ENCODE results near the gene BRIX1.

The BRIX1 gene, protein sequence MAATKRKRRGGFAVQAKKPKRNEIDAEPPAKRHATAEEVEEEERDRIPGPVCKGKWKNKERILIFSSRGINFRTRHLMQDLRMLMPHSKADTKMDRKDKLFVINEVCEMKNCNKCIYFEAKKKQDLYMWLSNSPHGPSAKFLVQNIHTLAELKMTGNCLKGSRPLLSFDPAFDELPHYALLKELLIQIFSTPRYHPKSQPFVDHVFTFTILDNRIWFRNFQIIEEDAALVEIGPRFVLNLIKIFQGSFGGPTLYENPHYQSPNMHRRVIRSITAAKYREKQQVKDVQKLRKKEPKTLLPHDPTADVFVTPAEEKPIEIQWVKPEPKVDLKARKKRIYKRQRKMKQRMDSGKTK

DNA sequence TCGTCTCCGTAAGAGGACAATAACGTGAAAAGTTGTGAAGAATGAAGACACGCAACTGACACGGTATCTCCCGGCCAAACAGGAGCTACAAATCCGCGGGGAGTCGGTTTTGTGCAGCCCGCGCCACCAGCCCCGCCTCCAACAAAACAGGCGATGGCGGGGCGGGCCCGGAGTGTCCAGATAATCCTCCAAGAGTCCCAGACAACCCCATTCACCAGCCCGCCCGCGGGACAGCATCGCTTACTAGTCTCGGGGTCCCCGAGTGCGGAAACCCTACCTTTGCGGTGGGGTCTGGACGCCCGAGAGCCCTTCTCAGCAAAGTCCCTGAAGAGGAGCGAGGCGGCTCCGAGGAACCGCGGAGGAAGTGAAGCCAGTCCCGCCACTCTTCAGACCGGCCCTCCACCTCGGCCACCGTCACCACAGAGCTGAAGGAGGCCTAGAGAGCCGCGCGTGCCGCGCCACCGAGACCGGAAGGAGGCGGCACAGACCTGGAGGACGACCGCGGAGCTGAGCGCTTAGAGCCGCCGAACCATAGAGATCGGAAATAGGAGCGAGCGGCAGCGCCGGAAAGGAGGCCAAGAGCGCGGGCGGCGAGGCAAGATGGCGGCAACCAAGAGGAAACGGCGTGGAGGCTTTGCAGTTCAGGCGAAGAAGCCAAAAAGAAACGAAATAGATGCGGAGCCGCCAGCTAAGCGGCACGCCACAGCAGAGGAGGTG, at the start of gene BRIX1, which contains the start of gene RAD1:
Gene BRIX1 (plus strand): TSS at position 573 of the 717 bp plus-strand sequence. CDS start 28 bp downstream, at position 601.
Gene RAD1 (minus strand): TSS at position 366 of the 717 bp plus-strand sequence. CDS start 612 bp downstream, outside the sequence.
- DNase-seq (ENCODE audit: low read depth in 2 of 2) = peak; percentile 92 to 93

DNA sequence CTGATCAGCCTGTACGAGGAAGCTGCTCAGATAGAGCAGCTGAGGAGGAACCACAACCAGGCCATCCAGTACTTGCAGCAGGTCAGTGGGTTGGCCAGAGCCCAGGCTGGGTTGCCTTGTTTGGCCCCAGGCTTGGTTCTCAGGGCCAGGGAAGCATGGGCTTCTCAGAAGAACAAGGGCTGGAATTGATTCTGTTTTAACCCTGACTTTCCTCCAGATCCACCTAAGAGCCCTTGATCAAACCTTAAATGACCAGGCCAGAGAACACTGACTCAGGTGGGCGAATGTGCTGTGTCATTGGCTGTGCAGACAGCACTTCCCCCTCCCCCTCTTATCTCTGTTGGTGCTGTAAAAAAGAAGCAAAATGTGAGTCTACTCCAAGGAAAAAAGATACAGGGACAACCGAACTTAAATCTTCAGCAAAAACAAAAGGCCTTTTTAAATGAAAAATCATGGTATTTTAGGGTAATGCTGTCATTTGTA, 48.5 kb upstream of the BRIX1 start:
- DNase-seq (ENCODE audit: low read depth in 2 of 2) = no peak

DNA sequence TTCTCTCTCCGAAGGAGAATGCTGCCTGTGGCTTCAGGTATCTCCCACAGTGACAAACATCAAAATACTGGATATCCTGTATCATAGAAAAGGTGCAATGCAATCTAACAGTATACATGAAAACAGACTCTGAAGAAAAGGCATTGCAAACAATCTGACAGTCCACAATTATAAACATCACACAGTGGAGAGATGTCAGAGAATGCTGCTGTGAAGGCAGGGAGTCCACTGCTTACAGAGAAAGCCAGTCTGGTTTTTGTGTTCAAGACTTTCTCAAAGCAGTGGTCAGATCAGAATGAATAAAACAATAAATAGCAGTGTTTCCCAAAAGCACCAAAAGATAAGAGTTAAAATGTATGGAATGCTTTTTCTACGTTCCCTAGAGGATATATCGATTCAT, 47.9 kb upstream of the BRIX1 start:
- DNase-seq (ENCODE audit: low read depth in 2 of 2) = no peak

DNA sequence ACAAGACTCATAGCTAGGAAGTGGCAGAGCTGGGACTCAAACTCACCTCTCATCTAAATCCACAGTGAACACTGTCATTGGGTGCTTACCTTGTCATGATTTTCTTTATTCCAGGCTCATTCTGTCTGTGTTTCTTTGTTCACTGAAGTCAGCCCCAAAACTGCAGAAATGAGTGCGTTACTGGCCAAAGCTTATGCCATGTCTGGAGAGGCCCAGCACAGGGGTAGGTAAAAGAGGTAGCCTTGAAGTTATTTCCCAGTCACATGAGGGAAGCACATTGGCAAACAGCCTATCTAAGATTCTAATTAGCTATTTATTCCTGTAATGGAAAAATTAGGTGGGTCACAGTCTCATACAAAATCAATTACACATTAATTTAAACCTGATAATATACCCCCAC, 46.7 kb upstream of the BRIX1 start:
- no peak for DNase-seq (ENCODE audit: low read depth in 2 of 2)

DNA sequence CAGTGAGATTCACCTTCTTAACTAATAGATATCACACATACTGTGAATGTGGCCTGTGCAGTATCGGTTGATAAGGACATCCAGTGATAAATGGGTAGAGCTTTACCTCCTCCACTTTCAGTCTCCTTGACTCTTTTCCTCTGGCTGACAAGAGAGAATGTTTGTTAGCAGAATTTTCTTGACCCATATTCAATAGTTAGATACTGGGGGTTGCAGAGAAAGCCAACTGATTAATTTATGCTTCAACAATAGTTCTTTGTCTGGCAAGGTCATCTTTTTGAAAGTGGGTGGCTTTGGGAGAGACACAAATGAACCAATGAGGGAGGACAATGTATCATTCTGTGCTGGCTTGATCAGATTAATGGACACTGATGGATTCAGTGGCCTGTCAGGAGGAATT, 46.3 kb upstream of the BRIX1 start:
- DNase-seq (ENCODE audit: low read depth in 2 of 2) = no peak

DNA sequence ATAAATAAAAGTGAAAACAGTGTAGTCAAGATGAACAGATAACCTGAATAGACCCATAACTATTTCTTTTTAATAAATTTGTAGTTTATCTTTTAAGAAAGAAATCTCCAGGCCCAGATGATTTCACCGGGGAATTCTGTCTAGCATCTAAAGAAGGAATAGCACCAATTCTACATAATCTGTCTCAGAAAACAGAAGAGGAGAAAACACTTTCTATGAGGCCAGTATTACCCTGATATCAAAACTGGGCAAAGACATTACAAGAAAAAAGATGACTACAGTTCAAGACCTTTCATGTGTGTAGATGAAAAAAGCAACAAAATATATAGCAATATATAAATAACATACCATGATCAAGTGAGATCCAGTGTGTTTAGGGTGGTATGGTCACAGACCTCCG, 45.1 kb upstream of the BRIX1 start:
- DNase-seq (ENCODE audit: low read depth in 2 of 2) = no peak

DNA sequence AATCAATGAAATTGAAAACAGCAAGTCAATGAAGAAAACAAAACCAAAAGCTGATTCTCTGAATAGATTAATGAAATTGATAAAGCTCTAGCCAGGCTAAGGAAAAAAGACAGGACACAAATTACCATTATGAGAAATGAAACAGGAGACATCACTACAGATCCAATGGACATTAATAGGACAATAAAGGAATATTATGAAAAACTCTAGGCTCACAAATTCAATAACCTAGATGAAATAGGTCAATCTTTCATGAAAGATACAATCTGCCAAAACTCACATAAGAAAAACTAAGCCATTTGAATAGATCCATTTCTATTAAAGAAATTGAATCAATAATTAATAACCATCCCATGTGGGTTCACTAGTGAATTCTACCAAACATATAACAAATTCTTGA, 39.2 kb upstream of the BRIX1 start:
- no peak for DNase-seq (ENCODE audit: low read depth in 2 of 2)

DNA sequence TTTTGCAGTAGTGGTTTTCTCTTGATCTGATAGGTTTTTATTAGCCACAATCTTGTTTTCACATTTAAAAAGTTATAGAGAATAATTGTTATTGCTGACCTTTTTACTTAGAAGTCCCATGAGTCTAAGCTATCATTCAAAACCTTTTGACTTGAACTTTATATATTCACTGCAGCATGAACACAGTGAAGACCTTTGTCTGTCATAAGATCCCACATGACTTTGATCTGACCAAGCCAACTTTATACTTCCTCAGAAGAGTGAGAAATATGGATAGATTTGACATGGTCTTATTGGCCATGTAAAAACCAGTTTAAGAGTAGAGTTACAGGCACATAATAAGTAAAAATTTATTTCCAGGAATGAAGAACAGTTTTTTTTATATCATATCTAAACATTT, 34.3 kb upstream of the BRIX1 start:
- no peak for DNase-seq (ENCODE audit: low read depth in 2 of 2)

DNA sequence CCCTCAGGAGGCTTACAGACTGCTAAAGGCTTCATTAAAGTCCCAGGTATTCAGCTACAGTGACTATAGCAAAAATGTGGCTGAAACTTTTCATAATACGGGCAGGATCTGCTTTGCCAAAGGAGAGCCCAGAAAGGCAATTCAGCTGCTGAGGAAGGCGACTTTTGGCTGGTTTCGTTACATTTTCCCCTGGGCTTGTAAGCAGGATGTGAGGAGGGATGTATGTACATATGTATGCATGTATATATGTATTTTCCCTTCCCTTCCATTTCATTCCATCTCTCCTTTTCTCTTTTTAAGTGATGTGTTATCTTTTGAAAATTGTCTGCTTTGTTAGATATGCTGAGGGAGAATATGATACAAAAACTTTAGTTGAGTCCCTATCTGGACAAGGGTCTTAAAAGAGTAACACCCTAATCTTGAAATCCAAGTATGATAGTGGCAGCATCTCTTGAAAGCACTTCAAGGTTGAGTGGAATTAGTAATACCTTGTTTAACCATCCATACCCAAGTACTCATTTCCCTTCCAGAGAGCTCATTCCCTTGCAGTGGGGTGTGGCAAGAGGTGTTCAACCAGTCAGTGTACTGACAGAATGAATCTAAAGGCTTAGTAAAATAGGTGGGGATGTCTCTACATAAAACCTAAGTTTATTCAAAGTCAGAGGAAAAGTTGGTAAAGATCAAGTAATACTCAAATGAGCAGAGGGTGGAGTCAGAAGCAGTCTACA, 29.0 kb upstream of the BRIX1 start:
- DNase-seq (ENCODE audit: low read depth in 2 of 2) = no peak

DNA sequence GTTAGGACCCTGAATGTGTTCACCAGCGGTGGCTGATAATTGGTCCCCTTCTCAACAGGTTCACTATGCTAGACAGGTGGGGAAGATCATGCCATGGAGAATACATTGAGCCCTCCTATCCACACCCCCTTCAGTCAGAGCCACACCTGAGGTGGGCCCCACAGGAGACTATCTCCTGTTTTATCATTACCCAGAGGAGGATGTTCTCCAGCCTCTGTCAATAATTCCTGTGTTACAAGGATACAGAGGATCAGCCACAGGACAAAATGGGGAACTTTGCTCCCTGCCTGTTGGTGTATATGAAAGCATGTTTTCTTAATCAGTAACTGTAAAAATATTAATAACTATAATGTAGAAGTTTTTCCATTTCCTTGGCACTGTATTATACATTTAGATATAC, 26.1 kb upstream of the BRIX1 start:
- DNase-seq (ENCODE audit: low read depth in 2 of 2) = no peak

DNA sequence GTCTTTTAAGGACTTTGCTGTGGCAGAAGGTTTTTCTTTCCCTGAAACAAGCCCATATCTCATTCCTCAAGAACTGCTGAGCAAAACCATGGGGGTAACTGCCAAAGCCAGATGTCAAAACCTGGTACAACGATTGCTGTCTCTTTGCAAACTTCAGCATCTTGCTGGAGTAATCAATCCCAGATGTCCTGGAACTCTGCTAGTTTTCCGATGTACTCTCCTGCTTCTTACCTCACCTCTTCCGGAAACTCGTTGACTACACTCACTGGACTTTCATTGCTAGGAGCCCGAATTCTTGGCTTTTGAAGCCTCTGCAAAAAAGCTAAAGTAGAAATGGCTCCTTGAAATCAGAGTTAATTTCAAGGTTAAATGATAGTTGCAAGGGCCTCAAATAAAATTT, 23.5 kb upstream of the BRIX1 start:
- no peak for DNase-seq (ENCODE audit: low read depth in 2 of 2)

DNA sequence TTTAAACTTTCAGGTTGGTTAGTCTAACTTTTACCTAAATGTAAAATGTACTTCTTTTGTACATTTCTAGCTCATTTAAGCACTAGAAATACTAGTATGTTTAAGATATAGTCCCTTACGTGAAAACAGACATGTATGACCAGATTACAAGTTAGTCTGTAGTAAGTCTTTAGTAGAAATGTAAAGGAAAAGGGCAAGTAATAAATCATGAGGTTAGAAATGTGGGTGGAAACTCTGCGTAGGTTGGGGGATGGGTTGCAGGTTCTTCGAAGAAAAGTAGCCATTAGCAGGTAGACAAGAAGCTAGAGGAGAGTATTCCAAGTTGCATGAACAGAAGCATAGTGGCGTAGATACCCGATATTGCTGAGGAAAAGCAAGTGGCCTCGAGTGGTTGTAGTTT, 23.1 kb upstream of the BRIX1 start:
- no peak for DNase-seq (ENCODE audit: low read depth in 2 of 2)

DNA sequence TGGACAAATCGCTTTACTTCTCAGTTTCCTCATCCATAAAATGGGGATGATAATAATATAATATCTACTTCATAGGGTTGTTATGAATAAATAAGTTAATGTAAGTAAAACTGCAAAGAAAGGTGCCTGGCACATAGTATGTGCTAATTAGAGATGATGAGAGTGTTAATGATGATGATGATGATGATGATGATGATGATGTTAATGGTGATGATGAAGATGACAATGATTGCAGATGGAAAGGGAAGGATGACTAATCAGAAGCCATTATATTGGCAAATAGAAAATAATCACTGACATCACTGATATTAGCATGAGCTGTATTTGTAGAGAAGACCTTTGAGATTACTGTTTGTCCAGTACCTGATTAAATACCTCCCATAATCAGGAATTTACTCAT, 20.8 kb upstream of the BRIX1 start:
- no peak for DNase-seq (ENCODE audit: low read depth in 2 of 2)

DNA sequence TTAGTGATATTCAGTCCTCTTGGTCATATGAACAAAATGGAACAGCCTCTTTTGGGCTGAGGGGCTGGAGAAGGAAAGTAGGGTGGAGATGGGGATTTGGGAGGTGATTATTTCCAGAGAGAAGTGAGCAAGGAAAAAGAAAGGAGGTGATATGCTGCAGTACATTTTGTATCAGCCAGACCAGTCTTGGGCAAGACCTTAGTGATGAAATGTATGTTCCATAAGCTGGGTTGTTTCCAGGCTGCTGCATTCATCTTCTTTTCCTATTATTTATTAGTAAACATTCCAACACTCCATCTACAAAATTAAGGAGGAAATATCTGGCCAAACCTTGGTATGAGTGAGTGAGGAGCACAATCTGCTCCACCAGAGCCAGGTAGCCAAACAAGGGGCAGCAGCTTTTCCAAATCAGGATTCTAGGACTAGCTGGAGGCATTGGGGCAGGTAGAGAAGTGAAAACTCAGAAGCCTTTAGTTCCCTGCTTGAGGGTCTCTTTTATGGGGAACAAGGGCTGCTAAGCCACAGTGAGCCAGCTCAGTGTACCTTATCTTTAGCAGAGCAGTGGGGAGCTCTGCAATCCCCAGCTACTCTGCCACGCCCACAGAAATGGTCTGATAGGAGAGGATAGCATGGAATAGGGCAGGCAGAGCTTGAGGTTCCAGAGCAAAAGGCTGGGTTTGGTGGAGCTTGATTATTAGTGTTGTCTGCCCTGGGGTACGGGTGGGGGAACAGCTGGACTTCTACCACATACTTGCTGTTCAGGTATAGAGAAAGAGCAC, 19.7 kb upstream of the BRIX1 start:
- no peak for DNase-seq (ENCODE audit: low read depth in 2 of 2)

DNA sequence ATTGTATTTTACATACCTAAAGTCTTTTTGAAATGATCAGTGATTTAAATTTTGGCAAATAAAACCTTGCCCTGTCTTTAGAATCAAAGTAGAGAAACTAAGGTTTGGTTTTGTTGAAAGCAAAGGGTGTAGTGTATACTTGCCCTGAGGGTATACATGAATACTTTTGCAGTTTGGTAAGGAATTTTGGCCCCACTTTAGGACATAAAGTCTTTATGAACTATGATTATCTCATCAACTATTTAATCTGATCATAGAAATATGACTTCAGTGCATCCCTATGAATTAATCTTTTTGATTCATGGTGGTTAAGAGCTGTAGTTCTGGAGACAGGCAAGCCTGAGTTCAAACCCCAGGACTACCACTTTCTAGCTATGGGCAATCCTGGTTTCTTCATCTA, 17.9 kb upstream of the BRIX1 start:
- DNase-seq (ENCODE audit: low read depth in 2 of 2) = no peak

DNA sequence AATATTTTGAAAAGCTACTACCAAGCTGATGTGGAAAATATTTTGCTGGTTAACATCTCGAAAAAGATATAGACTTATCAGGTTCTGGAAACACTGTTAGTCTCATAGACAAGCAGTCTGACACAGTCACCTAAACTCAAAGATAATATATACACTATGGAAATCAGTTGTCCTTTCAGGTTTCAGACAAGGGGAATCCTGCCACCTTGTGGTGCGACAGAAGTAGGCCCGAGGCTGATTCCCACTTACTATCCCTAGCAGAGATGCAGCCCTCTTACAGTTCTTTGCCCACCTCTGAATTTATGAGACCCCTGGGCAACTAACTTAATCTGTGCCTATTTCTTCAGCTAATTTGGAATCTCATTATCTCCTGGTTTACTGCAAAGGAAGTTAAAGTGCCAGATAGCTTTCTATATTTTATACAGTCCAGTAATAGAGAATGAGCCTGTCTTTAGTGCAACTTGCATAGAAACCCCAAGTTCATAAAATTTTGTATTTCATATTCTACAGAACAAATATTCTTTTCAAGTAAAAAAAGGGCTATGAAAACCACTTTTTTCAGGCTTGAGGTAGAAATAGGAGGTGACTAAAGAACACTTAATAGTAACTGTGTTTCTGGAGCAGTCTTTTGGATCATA, 17.1 kb upstream of the BRIX1 start:
- peak; percentile 7 to 17 for DNase-seq (ENCODE audit: low read depth in 2 of 2)

DNA sequence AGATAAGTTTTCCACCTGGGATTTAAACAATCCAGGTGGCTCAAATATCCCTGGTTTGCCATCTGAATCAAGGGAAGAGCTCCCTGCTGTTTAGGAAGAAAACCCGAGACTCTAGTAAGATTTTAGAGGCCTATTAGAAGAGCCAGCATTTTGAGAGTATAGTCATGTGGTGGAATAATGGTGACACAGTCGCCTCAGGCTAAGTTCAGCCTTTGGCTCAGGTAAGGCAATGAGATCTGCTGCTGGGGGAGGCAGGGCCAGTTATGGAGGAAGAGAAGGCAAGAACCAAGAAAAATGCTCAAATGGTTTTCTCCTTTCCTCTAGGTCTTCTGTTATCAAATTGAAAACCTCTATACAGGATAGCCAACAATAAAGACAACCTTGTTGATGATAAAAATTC, 16.4 kb upstream of the BRIX1 start:
- no peak for DNase-seq (ENCODE audit: low read depth in 2 of 2)

DNA sequence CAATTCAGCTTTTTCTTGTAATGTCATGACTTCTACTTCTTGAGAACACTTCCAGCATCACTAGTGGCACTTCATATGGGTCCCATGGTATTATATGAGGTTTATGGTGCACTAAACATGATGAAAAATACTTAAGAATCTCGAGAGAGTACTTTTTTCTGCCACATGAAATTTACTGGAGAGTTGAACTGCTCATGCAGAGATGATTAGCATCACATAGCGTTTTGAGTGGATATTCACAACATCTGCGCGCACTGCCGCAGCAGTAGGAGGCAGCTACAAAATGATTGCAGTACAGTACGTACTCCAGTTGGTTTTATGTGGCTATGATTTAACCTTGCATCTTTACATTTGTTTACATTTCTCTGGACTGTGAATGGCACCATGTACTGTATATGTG, 14.9 kb upstream of the BRIX1 start:
- no peak for DNase-seq (ENCODE audit: low read depth in 2 of 2)

DNA sequence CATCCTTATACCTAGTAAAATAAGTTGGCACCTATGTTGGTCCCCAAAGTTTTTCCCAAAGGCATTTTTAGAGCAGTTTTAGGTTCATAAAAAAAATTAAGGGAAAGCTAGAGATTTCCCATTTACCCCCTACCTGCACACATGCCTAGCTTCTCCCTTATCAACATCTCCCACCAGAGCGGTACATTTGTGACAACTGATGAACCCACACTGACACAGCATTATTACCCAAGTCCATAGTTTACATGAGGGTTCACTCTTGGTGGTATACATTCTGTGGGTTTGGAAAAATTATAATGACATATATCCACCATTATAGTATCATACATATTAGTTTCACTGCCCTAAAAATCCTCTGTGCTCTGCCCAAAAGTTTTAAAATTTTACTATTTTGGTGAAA, 12.3 kb upstream of the BRIX1 start:
- no peak for DNase-seq (ENCODE audit: low read depth in 2 of 2)

DNA sequence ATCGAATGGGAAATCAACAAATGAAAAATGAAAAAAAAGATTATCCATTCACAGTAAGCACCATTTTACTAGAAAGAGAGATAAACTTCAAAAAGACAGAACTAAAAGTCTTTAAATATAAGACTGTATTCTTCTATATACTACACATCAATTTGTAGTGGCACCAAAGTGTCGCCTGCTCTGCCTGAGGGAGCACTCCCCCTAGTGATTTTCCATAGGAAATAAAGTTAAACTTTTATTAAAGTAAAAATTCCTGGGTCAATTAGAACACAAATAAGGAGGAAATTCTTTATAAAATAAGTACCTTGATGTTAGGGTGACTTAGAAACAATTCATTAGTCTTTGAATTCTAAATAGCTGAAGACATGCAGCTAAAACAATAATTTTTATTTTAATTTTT, 9.9 kb upstream of the BRIX1 start:
- DNase-seq (ENCODE audit: low read depth in 2 of 2) = no peak

DNA sequence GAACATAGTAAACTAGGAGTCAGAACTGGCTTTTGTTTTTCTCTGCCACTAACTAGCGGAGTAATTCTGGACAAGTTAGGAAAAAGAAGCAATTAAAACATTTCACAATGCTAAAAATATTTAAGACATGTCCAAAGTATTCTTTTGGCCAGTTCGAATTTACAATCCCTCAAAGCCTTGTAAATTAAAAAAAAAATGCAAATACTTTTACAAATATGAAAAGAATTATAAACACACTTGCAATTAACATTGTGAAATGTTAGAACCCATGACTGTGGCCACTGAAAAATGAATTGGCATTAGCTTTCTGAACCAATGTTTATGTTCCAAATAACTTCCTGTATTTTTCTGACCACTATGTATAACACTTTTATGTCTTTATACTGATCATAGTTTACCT, 2.4 kb upstream of the BRIX1 start:
- no peak for DNase-seq (ENCODE audit: low read depth in 2 of 2)
